H1 (cell line): ENCODE results near the gene EMP2. TPM values are rescaled to one million over a fixed set of nuclear protein-coding genes. Genes with fewer than 3 reads are reported as not detected.

Experiments
- CTCF ChIA-PET: fragments of 300-600 bp; sonication (Branson Sonifier 250); formaldehyde crosslinking; loops from one replicate; lab custom pipeline; 2021; ENCODE audit not compliant: partially characterized antibody; lab: Charles Lee
- POLR2A ChIA-PET: fragments of 300-600 bp; sonication (Branson Sonifier 250); formaldehyde crosslinking; loops from one replicate; lab custom pipeline; 2021; ENCODE audit warnings: inconsistent platforms; ENCODE audit not compliant: partially characterized antibody; lab: Charles Lee
- DNase-seq, 2 experiments: peaks; one replicate each; pipeline versions ENCODE4 v3.0.0 to v3.0.0-alpha.2; 2010 to 2022; ENCODE audit warnings: low spot score in 2 of 2, low read depth in 1 of 2, mixed read lengths in 1 of 2
- FAIRE-seq: peaks from 2 replicates; lab custom pipeline; 2011; peaks lifted over from hg19 to GRCh38; lab: Jason Lieb, UNC
- H2AFZ ChIP-seq: 2 replicates; pipeline ENCODE4 v1.8.1; 2012; ENCODE audit warnings: low read length, inconsistent platforms
- H2AK5ac ChIP-seq: 2 replicates; pipeline ENCODE4 v1.6.1; 2013; ENCODE audit warnings: low read depth, low read length
- H2BK120ac ChIP-seq: replicated peaks from 2 replicates; pipeline ENCODE3; 2013; ENCODE audit warnings: low read depth, low read length, inconsistent platforms
- H2BK12ac ChIP-seq: 2 replicates; pipeline ENCODE4 v1.6.1; 2013; ENCODE audit warnings: low read depth, low read length
- H2BK15ac ChIP-seq: 2 replicates; pipeline ENCODE4 v1.6.1; 2013; ENCODE audit warnings: low read length
- H2BK20ac ChIP-seq: 2 replicates; pipeline ENCODE4 v1.6.1; 2013; ENCODE audit warnings: low read length
- H2BK5ac ChIP-seq: 2 replicates; pipeline ENCODE4 v1.6.1; 2013; ENCODE audit warnings: low read depth, low read length
- H3K14ac ChIP-seq: 2 replicates; pipeline ENCODE4 v1.6.1; 2013; ENCODE audit warnings: inconsistent platforms; ENCODE audit not compliant: insufficient read length
- H3K18ac ChIP-seq: 2 replicates; pipeline ENCODE4 v1.6.1; 2013; ENCODE audit warnings: low read length; ENCODE audit errors: extremely low read depth
- H3K23ac ChIP-seq: 2 replicates; pipeline ENCODE4 v1.6.1; 2013; ENCODE audit warnings: inconsistent platforms; ENCODE audit not compliant: insufficient read length
- H3K23me2 ChIP-seq: 2 replicates; pipeline ENCODE4 v1.6.1; 2013; ENCODE audit warnings: low read depth, low read length
- H3K27ac ChIP-seq: 2 replicates; pipeline ENCODE4 v1.6.1; 2011; ENCODE audit warnings: low read depth, low read length, inconsistent platforms
- H3K27me3 ChIP-seq, 4 experiments: replicated peaks in 1 of 4; 1 replicate in 1 of 4; 2 replicates in 3 of 4; pipeline versions ENCODE4 v1.6.1 to v1.8.1; 2011 to 2013; ENCODE audit warnings: low read length in 3 of 4, mild to moderate bottlenecking in 3 of 4, inconsistent platforms in 2 of 4, mixed read lengths in 2 of 4, moderate library complexity in 1 of 4; ENCODE audit not compliant: control insufficient read depth in 3 of 4, insufficient read depth in 3 of 4; ENCODE audit errors: extremely low read depth in 1 of 4
- H3K36me3 ChIP-seq, 4 experiments: 2 replicates each; pipeline versions ENCODE4 v1.6.1 to v1.8.1; 2011 to 2013; ENCODE audit warnings: mild to moderate bottlenecking in 4 of 4, low read length in 3 of 4, moderate library complexity in 2 of 4, control low read depth in 1 of 4, inconsistent platforms in 1 of 4; ENCODE audit not compliant: insufficient read depth in 4 of 4, control insufficient read depth in 2 of 4
- H3K4ac ChIP-seq: replicated peaks from 2 replicates; pipeline ENCODE3; 2013; ENCODE audit warnings: low read length, low read depth, mixed read lengths, inconsistent platforms; ENCODE audit not compliant: insufficient read length
- H3K4me1 ChIP-seq, 4 experiments: replicated peaks in 1 of 4; 1 replicate in 1 of 4; 2 replicates in 3 of 4; pipeline versions ENCODE4 v1.6.1 to v1.8.1; 2011 to 2013; ENCODE audit warnings: low read length in 3 of 4, inconsistent platforms in 2 of 4, mixed read lengths in 1 of 4; ENCODE audit not compliant: insufficient read depth in 4 of 4, control insufficient read depth in 3 of 4
- H3K4me2 ChIP-seq, 2 experiments: 2 replicates each; pipeline versions ENCODE4 v1.6.1 to v1.8.1; 2011 to 2013; ENCODE audit warnings: low read depth in 2 of 2, low read length in 2 of 2, control low read depth in 1 of 2, inconsistent platforms in 1 of 2, mild to moderate bottlenecking in 1 of 2; ENCODE audit not compliant: insufficient read depth in 1 of 2
- H3K4me3 ChIP-seq, 4 experiments: fragments of 200-600, 300-600 bp in 1 of 4; sonication (generic), shearing (Covaris generic), sonication (Bioruptor Twin) in 1 of 4; 2 replicates each; pipeline versions ENCODE4 v1.5.1 to v1.8.1; 2011 to 2016; ENCODE audit warnings: low read length in 4 of 4, low read depth in 3 of 4, control low read depth in 2 of 4, inconsistent platforms in 2 of 4, mild to moderate bottlenecking in 2 of 4, mixed read lengths in 1 of 4, moderate library complexity in 1 of 4; ENCODE audit not compliant: insufficient read depth in 2 of 4; ENCODE audit errors: extremely low read depth in 1 of 4
- H3K56ac ChIP-seq: replicated peaks from 2 replicates; pipeline ENCODE3; 2013; ENCODE audit warnings: low read depth, mild to moderate bottlenecking, mixed read lengths, low read length, inconsistent platforms; ENCODE audit not compliant: insufficient read length
- H3K79me1 ChIP-seq: 2 replicates; pipeline ENCODE4 v1.6.1; 2013; ENCODE audit warnings: low read depth, low read length, control low read depth
- H3K79me2 ChIP-seq, 2 experiments: 2 replicates each; pipeline versions ENCODE4 v1.6.1 to v1.8.1; 2012 to 2013; ENCODE audit warnings: low read length in 2 of 2, mild to moderate bottlenecking in 2 of 2, inconsistent platforms in 1 of 2; ENCODE audit not compliant: insufficient read depth in 2 of 2, control insufficient read depth in 1 of 2
- H3K9ac ChIP-seq, 4 experiments: replicated peaks in 1 of 4; 1 replicate in 1 of 4; 2 replicates in 3 of 4; pipeline versions ENCODE4 v1.6.1 to v1.8.1; 2011 to 2013; ENCODE audit warnings: low read depth in 3 of 4, low read length in 3 of 4, control low read depth in 2 of 4, mild to moderate bottlenecking in 2 of 4, moderate library complexity in 2 of 4, inconsistent platforms in 1 of 4; ENCODE audit errors: extremely low read depth in 1 of 4
- H3K9me3 ChIP-seq, 2 experiments: 2 replicates each; pipeline versions ENCODE4 v1.6.1 to v1.8.1; 2012 to 2013; ENCODE audit warnings: mild to moderate bottlenecking in 2 of 2, moderate library complexity in 2 of 2, control low read depth in 1 of 2, inconsistent platforms in 1 of 2, low read depth in 1 of 2, low read length in 1 of 2, mixed read lengths in 1 of 2; ENCODE audit not compliant: insufficient read depth in 2 of 2
- H4K20me1 ChIP-seq, 2 experiments: replicated peaks in 1 of 2; 2 replicates each; pipeline versions ENCODE3 to v1.8.1; 2011 to 2013; ENCODE audit warnings: inconsistent platforms in 2 of 2, low read length in 2 of 2, mild to moderate bottlenecking in 1 of 2; ENCODE audit not compliant: insufficient read depth in 2 of 2, control insufficient read depth in 1 of 2
- H4K5ac ChIP-seq: 2 replicates; pipeline ENCODE4 v1.6.1; 2013; ENCODE audit warnings: low read length, low read depth, mixed read lengths, inconsistent platforms; ENCODE audit not compliant: insufficient read length
- H4K8ac ChIP-seq: 2 replicates; pipeline ENCODE4 v1.8.0; 2013; ENCODE audit warnings: mild to moderate bottlenecking, moderate library complexity, low read length, inconsistent platforms; ENCODE audit not compliant: insufficient read depth; ENCODE audit errors: extremely low read depth
- H4K91ac ChIP-seq: replicated peaks from 2 replicates; pipeline ENCODE3; 2013; ENCODE audit warnings: low read length, mixed read lengths, inconsistent platforms; ENCODE audit not compliant: insufficient read length
- RFX5 ChIP-seq: IDR thresholded peaks from 2 replicates; pipeline ENCODE4 v1.6.1; 2011; ENCODE audit warnings: low read depth, low read length, improper control_type of control experiment, borderline replicate concordance
- SP2 ChIP-seq: IDR thresholded peaks from 2 replicates; pipeline ENCODE4 v1.6.1; 2012; ENCODE audit warnings: mild to moderate bottlenecking, low read length, inconsistent platforms
- SP4 ChIP-seq: IDR thresholded peaks from 2 replicates; pipeline ENCODE4 v1.6.1; 2012; ENCODE audit warnings: low read length, inconsistent platforms
- SRF ChIP-seq: IDR thresholded peaks from 2 replicates; pipeline ENCODE4 v1.6.1; 2011; ENCODE audit warnings: mild to moderate bottlenecking, low read depth, low read length, moderate library complexity
- TCF12 ChIP-seq: IDR thresholded peaks from 2 replicates; pipeline ENCODE4 v1.6.1; 2011; ENCODE audit warnings: low read depth, mild to moderate bottlenecking, low read length
- polyA plus RNA-seq, 7 experiments: library from polyadenylated mRNA; depleted of rRNA in 3 of 7; stranded (reverse) in 5 of 7; unstranded in 2 of 7; fragments of >200 nt in 5 of 7; fragments of 200-250 nt in 2 of 7; gene quantifications; 1 replicate in 5 of 7; 2 replicates in 1 of 7; 4 replicates in 1 of 7; pipeline versions ENCODE4 v1.2.1 to v1.2.3, GENCODE V29; 2011 to 2013; ENCODE audit warnings: missing spikeins in 2 of 7, mixed read lengths in 2 of 7
- total RNA-seq: library from RNA; stranded (reverse); fragmentation: NEBNext Ultra II Directional; extraction: Animal tissue kit (Norgen Biotek cat#: 25700); gene quantifications from 2 replicates; pipeline ENCODE4 v1.2.1, GENCODE V29; 2021

EMP2 gene
- total and polyA plus RNA-seq, 2 of the 8 experiments (the other 6 are each of a cell fraction or from before 2014, with no cell fraction given) = 22.6 to 23.3 TPM

GRCh38 chr16:10562361-10562899 lies 18.0 kb downstream of the EMP2 start:
- H3K4ac ChIP-seq = no peak overlapping the region
- H2AFZ ChIP-seq = no peak overlapping the region
- H2BK15ac ChIP-seq = no peak overlapping the region
- H3K23ac ChIP-seq = no peak overlapping the region
- no peaks in the 10 kb centered on the region for H3K27me3 ChIP-seq
- no peaks in the 10 kb centered on the region; the same call in none of the 2 replicates for H3K79me1 ChIP-seq
- TF ChIP-seq TCF12 (no peak), RFX5 (no peak), SP2 (no peak), SRF (no peak), SP4 (no peak)
- H3K18ac ChIP-seq = no peak overlapping the region
- no peak overlapping the region for H2AK5ac ChIP-seq
- no peaks in the 10 kb centered on the region for H3K4me1 ChIP-seq
- no peak overlapping the region for H2BK12ac ChIP-seq
- H3K36me3 ChIP-seq = no peaks in the 10 kb centered on the region
- no peak overlapping the region for H3K27ac ChIP-seq
- no peaks in the 10 kb centered on the region; a peak in 1 of 4 replicates for H3K79me2 ChIP-seq
- H3K56ac ChIP-seq = no peak overlapping the region
- H3K4me2 ChIP-seq = no peak overlapping the region
- peaks cover 6 to 12% of the 10 kb centered on the region in 2 experiments; a peak in 3 of 4 replicates for H3K9me3 ChIP-seq
- no peak overlapping the region for H4K8ac ChIP-seq
- no peaks in the 10 kb centered on the region for H4K20me1 ChIP-seq
- H2BK20ac ChIP-seq = no peak overlapping the region
- H3K9ac ChIP-seq = no peak overlapping the region
- H2BK120ac ChIP-seq = no peak overlapping the region
- no peak overlapping the region for H3K4me3 ChIP-seq
- H4K91ac ChIP-seq = no peak overlapping the region
- H2BK5ac ChIP-seq = no peak overlapping the region
- ChIA-PET CTCF (interaction anchor here (0.7 to 1.0 kb wide), 3 partner anchors 17 to 175 kb away, joined by 3 to 6 read pairs (median 5); partner anchors contain the start of gene EMP2), POLR2A (no interaction called here)
- no peaks in the 10 kb centered on the region for H3K23me2 ChIP-seq
- no peak overlapping the region for H4K5ac ChIP-seq
- no peak overlapping the region for H3K14ac ChIP-seq
- DNase-seq (no peak), FAIRE-seq (no peak)
